ENCODE data around the gene BPNT1. TPM values are rescaled to one million over a fixed set of nuclear protein-coding genes. Genes with fewer than 3 reads are reported as not detected.
"Not testable (repeated sequence)": the region's sequence is repeated elsewhere in the genome, so short reads cannot be mapped to it uniquely, and the experiment has no call there.

Gene BPNT1
- total RNA-seq, 1 donor from 2014 or later: 17.5 TPM

DNA sequence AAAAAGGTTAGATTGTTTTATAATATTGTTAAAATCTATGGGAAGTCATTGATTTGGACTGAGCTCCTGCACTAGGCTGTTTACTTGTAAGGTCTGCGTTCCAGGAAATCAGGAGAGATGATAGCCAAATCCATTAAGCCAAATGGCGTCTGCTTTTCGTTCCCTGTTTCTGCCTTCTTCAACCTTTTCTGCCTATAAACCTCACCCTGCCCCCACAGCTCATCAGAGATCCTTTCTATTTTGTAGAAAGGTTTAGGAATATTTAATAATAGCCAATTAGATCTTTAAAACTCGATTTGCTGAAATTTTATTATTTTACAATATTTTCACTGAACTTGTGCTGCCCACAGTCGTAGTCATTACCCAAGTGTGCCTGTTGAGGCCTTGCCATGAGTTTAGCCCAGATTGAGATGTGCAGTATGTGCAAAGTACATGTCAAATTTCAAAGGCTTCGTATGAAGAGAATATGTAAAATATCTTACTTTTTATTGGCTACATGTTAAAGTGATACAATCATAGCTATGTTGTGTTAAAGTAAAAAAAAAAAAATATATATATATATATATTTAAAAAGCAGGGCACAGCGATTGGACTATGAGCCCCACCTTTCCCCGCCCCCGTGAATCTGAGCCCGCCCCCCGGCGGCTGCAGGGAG is 3.9 kb upstream of the BPNT1 start:
- peaks cover 5% of the 10 kb centered on the region for H3K36me3 Mint-ChIP-seq (ENCODE audit: low read depth, unreplicated experiment)
- H3K27ac Mint-ChIP-seq (ENCODE audit: unreplicated experiment): no peak overlapping the region
- no peaks in the 10 kb centered on the region for H3K9me3 Mint-ChIP-seq (ENCODE audit: unreplicated experiment)
- DNase-seq (ENCODE audit: low spot score): no peak
- H3K4me3 Mint-ChIP-seq (ENCODE audit: unreplicated experiment): peak overlapping the region; percentile 59
- TF ChIP-seq, protein P1, sequence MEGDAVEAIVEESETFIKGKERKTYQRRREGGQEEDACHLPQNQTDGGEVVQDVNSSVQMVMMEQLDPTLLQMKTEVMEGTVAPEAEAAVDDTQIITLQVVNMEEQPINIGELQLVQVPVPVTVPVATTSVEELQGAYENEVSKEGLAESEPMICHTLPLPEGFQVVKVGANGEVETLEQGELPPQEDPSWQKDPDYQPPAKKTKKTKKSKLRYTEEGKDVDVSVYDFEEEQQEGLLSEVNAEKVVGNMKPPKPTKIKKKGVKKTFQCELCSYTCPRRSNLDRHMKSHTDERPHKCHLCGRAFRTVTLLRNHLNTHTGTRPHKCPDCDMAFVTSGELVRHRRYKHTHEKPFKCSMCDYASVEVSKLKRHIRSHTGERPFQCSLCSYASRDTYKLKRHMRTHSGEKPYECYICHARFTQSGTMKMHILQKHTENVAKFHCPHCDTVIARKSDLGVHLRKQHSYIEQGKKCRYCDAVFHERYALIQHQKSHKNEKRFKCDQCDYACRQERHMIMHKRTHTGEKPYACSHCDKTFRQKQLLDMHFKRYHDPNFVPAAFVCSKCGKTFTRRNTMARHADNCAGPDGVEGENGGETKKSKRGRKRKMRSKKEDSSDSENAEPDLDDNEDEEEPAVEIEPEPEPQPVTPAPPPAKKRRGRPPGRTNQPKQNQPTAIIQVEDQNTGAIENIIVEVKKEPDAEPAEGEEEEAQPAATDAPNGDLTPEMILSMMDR (IDR thresholded peaks at IDR 0.05; ENCODE audit: unreplicated experiment): no peak
- peaks cover 3% of the 10 kb centered on the region for H3K4me1 Mint-ChIP-seq (ENCODE audit: unreplicated experiment)
- peaks cover 4% of the 10 kb centered on the region for H3K27me3 Mint-ChIP-seq (ENCODE audit: unreplicated experiment)

DNA sequence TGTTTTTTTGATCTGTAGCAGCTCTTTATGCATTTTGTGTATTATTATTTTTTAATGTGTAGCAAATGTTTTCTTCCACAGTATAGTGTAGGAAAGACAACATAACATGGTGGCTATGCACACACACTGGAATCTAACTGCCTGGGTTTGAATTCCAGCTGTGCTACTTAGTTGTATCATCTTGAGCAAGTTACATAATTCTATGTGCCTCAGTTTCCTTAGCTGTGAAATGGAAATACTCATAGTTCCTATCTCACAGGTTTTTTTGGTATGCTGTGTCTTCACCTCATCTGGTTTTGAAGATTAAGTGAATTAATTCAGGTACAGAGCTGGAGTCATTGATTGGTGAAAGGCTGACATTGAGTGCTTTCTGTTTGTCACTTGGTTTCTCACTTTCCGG is 3.1 kb upstream of the BPNT1 start:
- Mint-ChIP-seq H3K9me3 (ENCODE audit: unreplicated experiment) (no peaks in the 10 kb centered on the region), H3K4me1 (ENCODE audit: unreplicated experiment) (peaks cover 3% of the 10 kb centered on the region), H3K36me3 (ENCODE audit: low read depth, unreplicated experiment) (no peaks in the 10 kb centered on the region), H3K27ac (ENCODE audit: unreplicated experiment) (no peak overlapping the region), H3K27me3 (ENCODE audit: unreplicated experiment) (peaks cover 2% of the 10 kb centered on the region), H3K4me3 (ENCODE audit: unreplicated experiment) (no peak overlapping the region)
- no peak for DNase-seq (ENCODE audit: low spot score)
- TF ChIP-seq, protein P1 (IDR thresholded peaks at IDR 0.05; ENCODE audit: unreplicated experiment): no peak

DNA sequence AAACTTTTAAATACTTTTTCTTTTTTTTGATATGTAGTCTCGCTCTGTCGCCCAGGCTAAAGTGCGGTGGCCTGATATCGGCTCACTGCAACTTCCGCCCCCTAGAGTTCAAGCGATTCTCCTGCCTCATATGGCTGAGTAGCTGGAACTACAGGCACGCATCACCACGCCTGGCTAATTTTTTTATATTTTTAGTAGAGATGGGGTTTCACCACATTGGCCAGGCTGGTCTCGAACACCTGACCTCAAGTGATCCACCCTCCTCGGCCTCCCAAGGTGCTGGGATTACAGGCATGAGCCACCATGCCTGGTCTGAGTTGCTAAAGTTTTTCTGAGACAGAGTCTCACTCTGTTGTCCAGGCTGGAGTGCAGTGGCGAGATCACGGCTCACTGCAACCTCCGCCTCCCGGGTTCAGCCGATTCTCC is 3.3 kb downstream of the BPNT1 start:
- not testable (repeated sequence) for H3K27me3 Mint-ChIP-seq (ENCODE audit: unreplicated experiment); H3K4me3 Mint-ChIP-seq (ENCODE audit: unreplicated experiment); H3K36me3 Mint-ChIP-seq (ENCODE audit: low read depth, unreplicated experiment); H3K9me3 Mint-ChIP-seq (ENCODE audit: unreplicated experiment); H3K27ac Mint-ChIP-seq (ENCODE audit: unreplicated experiment); H3K4me1 Mint-ChIP-seq (ENCODE audit: unreplicated experiment)
- DNase-seq (ENCODE audit: low spot score): peak; percentile 49
- TF ChIP-seq, protein P1 (IDR thresholded peaks at IDR 0.05; ENCODE audit: unreplicated experiment): peak; percentile 48

DNA sequence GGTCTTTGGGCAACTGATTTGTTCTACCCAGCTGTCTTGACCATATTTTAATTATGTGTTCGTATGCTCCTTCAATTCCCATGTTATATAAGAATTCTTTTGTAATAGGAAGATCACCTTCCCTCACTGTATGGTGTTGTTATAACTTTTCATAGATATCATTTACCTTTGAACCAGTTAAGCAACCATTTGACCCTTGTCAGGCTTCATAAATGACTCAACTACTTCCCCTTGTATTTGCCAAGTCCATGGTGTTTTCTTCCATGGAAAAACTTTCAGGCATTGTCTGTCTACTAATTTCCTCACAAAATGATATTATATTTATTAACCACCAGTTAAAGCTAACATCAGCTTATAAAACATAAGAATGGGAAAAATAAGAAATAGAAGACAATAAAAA is 5.1 kb downstream of the BPNT1 start:
- Mint-ChIP-seq H3K27ac (ENCODE audit: unreplicated experiment) (no peak overlapping the region), H3K4me1 (ENCODE audit: unreplicated experiment) (peaks cover 1% of the 10 kb centered on the region), H3K4me3 (ENCODE audit: unreplicated experiment) (no peak overlapping the region), H3K27me3 (ENCODE audit: unreplicated experiment) (peaks cover 1% of the 10 kb centered on the region), H3K36me3 (ENCODE audit: low read depth, unreplicated experiment) (peaks cover 4% of the 10 kb centered on the region), H3K9me3 (ENCODE audit: unreplicated experiment) (no peaks in the 10 kb centered on the region)
- TF ChIP-seq, protein P1 (IDR thresholded peaks at IDR 0.05; ENCODE audit: unreplicated experiment): no peak
- no peak for DNase-seq (ENCODE audit: low spot score)

DNA sequence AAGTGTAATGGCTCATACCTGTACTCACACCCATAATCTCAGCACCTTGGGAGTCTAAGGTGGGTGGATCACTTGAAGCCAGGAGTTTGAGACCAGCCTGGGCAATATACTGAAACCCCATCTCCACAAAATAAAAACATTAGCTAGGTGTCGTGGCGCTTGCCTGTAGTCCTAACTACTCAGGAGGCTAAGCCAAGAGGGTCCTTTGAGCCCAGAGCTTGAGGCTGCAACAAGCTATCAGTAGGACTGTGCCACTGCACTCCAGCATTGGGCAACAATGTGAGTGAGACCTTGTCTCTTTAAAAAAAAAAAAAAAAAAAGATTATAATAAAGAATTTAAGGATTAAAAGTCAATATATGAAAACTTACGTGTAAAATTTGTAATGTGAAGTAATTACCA is 11.7 kb downstream of the BPNT1 start:
- H3K9me3 Mint-ChIP-seq (ENCODE audit: unreplicated experiment): no peaks in the 10 kb centered on the region

More for the DNA sequence above, 11.7 kb downstream of the BPNT1 start:
- no peaks in the 10 kb centered on the region for H3K27me3 Mint-ChIP-seq (ENCODE audit: unreplicated experiment)
- H3K4me1 Mint-ChIP-seq (ENCODE audit: unreplicated experiment): no peaks in the 10 kb centered on the region
- peaks cover 7% of the 10 kb centered on the region for H3K36me3 Mint-ChIP-seq (ENCODE audit: low read depth, unreplicated experiment)
- TF ChIP-seq, protein P1 (IDR thresholded peaks at IDR 0.05; ENCODE audit: unreplicated experiment): no peak
- DNase-seq (ENCODE audit: low spot score): no peak
- no peak overlapping the region for H3K4me3 Mint-ChIP-seq (ENCODE audit: unreplicated experiment)
- no peak overlapping the region for H3K27ac Mint-ChIP-seq (ENCODE audit: unreplicated experiment)
